ENCODE measurements around the gene URB1.

The URB1 gene

DNA sequence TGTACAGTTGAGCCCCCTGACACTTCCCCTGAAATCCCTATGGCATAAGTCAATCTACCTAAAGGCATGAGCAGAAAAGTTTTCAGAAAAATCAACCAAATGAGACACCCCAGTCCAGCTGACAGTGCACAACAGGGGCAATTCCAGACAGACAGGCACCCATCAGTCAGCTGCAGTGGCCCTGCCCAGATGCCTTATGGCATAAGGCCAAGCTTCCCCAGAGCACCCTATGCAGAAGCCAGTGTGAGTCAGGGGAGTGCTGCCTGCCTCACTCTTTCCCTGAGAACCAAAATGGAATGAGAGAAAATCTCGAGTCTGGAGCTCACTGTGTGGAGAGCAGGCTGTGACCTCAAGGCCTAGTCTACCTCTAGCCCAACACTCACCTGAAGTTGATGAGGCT, 56.1 kb downstream of the URB1 start:
- DNase-seq = no peak

DNA sequence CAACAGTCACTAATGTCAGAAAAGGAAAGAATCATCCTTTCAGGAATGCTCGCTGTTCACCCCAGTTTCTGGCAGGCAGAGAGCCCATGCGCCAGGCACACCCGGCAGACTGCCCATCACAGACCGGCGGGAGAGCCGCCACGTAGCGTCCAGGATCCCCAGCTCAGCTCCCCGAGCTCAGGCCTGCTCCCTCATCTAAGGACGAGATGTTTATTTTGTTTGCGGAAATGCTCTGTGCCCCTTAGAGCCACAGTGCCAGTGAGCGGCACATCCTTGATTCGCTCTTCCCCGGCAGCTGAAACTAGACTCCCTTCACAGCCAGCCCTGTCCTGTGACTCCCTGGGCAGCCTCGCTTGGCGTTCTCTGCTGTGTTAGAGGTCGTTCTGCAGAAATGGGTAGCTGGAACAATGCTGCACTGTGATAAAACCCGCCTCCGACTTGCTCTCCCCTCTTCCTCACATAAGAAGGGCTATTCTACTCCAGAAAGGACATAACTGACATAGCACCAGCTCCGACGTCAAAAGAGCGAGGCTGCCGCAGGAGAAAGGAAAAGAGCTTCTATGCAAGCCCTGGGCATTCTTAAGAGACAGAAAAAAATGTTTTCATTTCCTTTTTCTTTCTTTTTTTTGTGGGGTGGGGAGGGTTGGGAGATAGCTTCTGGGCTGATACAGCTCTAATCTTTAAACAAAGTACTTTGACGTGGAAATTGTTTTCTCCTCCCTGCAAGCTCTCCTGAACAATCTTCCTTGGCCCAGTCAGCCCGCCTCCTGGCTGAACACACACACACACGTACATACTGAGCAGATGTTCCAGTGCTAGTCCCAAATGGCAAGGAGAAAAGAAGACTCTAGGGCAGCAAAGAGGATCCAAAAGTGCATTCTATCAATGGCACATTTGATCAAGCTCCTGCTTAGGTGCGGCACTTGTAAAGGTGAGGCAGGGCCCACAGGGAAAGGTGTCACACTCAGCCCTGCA, 56.9 kb downstream of the URB1 start:
- no peak for DNase-seq

DNA sequence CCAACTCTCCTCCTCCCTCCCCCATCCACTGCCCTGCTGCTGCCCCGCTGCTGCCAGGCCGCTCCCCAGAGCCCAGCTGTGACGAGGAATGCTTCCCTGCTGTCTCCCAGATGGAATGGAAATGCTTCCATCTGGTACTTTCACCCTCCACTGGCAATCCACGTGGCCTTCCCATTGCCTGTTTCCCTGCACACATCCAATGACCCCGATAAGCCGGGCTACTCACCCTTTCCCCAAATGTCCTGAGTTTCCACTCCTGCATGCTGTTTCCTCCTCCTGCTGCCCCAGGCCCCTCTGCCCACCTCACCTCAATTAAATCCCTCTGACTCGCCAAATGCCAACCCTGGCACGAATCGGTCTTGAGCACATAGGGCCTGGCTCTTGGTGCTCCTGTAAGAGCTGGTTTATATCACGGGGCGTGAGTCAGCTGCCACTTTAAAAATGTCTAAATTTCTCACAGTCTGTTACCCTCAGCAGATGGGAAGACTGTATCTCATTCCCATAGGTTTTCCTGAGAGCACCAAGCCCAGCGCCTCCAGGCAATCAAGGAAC, 57.8 kb downstream of the URB1 start:
- DNase-seq = no peak

DNA sequence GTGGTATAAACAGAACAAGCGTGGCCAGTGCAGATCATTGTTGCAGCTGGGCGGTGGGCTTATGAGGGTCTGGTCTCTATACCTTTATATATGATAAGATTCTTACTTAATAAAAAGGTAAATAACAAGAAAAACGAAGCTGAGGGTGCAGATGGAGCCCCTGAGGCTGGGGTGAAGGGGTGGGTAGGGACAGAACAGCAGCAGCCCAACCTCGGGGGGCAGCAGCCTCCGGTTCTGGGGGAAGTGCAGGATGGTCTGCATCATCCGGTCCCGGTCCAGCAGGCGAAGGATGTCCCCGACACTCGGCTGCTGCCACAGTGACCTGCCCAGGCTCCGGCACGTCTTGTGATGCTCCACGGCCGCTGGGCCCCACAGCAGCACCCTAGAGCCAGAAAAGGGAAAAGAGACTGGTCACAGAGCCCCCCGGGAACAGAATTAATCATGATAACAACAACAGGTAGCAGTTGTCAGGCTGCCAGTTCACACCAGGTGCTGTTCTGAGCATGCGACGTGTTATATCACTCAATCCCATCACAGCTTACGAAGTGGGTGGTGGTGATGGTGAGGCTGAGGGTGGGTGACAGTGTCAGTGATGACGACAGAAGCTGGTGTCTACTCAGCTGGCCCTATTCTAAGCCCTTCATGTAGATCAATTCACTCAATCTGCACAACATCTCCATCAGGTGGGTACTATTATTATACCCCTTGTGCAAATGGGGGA, 58.7 kb downstream of the URB1 start:
- no peak for DNase-seq

DNA sequence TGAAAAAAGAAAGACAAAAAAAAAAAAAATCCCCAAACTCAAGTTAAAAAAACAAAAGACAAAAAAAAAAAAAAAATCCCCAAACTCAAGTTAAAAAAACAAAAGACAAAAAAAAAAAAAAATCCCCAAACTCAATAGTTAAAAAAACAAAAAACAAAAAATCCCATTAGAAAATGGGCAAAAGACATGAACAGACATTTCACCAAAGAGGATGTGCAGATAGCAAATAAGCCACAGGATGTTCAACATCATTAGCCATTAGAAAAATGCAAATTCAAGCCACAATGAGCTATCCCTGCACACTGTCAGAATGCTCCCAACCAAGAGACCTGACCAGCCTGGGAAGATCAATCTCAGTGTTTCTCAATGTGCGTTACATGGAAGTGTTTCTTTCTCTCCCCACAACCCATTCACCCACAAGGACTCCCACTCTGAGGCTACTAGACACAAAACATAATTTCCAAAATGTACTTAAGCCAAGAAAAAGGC, 60.3 kb downstream of the URB1 start:
- no peak for DNase-seq

DNA sequence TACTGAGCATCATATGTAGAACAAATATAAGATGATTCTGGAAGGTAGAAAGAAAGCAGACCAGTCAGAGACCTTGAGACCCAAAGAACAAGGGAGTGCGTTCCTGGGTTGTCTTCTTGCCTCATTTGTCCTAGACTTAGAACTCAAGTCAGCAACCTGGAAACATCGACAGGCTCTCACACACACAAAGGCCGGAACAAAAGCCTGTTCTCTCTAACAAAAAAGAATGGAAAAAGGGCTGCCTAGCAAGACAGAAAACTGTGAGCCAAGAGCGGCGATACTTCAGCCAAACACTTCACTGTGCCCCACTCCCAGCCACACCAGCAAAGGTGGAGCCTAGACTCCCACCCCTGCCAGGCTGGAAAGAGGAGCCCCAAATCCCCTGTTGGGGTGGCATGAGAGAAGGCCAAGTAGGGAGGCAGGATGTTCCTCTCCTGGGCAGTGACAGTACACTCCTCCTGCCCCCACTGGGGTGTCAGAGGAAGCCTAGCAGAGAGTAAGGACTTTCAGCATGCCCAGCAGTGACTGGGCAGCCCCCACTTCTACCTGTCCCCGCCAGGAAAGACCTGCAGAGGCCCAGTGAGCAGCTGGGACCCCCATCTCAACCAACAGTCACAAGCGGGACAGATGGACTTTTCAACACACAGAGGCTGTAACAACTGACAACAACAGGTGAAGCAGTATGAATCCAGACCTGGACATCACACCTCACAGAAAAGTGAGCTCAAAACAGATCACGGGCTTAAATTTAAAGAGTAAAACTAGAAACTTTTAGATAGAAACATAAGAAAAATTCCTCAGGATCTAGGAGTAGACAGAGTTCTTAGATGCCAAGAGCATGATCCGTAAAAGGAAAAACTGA, 61.1 kb downstream of the URB1 start:
- DNase-seq = no peak

DNA sequence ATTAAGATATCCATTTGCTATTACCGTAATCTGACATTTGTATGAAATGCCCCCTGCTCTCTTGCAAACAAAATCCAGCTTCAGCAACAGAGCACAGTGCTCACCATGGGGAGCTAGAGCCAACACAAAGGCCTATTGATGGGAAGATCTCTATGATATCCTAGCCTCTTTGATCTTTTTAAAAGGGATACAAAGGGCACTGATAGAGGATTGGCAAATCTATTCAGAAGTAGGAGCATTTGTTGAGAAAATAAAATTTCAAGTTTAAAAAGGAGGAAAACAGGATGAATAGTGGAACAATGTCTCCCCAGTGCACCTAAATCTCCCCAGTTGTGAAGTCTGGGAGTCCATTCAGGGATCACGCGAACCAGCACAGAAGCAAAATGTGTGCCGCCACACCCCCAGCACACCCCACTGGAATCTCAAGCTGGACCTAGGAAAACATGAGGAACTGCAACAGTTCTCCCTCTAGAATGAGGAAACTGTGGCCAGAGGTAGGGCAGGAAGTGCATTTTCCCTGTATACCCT, 62.0 kb downstream of the URB1 start:
- DNase-seq = no peak

DNA sequence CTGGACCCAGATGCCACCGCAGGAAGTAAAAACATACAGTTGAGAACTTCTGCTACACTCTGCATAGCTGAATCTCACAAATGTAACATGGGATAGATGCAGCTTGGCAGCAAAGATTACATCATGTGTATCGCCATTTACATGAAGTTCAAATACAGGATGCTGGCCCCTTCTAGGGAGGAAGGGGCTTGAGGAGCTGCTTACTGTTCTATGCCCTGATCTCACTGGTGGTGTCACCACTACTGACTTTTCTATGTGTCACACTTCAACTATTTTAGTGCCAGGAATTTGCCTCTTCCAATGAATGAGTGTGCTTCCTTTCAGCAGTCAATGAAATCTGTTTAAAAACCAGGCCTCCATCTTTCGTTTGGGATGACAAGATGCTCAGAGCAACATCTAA, 63.0 kb downstream of the URB1 start:
- DNase-seq = no peak

DNA sequence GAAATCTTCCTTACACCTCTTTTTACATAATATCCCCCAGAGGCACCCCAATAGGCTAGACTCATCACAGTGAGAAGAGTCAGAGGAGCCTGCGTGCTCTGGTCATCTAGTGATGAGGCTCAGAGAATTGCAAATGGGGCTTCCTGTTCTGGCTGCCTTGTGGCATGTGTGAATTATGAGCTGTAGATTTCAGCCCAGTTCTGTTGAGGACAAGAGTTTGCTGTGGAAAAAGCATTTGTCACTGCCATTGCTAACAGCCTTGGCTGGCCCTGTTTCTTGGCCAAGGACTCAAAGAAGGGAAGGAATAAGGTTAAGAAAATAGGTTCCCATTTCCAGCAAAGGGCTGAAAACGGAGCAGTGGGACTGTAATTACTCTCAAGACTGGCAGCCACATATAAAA, 63.5 kb downstream of the URB1 start:
- no peak for DNase-seq

DNA sequence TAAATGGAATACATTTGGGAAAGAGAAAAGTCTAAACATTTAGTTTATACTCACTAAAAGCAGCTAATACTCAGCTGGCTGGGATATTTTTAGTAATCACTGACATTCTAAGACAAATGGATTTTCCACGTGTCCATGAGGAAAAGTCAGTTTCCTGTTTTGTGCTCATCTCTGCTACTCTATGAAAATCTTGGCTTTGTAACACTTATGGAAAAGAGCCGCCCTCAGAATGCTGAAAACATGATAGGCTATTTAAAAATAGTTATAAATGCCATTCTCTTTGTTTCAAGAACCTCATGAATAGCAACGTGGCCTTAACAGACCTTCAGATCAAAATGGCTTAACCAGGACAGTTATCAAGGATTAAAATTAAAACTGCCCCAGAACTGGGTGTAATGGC, 64.2 kb downstream of the URB1 start:
- DNase-seq = no peak

DNA sequence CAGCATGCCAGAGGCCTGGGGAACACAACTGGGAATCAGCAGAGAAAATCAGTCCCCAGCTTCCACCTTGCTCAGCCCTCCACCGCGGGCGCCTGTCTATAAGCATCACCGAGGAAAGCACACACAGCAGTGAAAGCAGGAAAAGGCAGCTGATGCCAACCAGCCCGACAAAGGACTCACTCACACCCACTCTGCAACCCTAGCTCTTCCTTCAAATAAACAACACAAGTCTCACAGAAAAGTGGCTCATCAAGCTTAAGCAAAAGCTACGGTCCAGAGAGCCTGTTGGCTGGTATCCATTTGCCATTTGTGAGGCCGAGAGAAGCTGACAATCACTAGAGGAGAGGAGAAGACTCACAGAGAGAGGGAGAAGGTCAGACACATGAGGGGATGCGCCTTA, 67.1 kb downstream of the URB1 start:
- DNase-seq = no peak

DNA sequence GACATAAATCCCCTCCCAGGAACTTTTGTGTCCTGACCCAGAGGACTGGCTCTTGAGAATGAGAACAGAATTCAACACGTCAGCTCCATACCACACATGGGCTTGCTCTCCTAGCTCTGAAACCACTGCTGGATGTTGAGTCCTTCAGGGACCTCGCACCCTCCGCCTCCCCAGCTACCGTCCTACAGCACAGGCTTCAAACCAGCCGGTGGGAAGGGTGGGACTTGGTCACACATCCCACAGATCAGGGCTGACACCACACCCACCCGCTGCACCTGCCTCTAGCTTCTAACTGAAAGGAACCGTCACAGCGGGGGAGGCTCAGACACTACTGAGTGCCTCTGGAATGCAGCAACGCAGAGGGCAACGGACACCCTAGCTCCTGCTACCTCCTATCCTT, 70.1 kb downstream of the URB1 start:
- no peak for DNase-seq

DNA sequence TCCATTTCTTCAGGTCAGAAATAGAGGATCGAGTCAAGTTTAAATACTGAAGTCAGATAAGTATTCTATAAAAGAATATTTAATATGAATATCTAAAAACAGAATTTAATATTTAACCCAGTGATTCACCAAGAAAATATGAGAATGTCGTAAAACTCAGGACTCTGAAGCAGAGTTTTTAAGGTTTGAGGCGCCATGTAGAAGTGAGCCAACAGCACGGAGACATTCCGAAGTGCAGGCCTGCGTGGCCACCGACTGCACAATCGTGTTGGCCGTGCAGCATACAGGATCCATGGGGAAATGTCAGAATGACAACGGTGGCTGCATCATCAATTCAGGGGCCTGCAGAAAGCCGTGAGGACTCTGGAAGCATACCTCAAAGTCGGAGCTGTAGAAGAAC, 70.7 kb downstream of the URB1 start:
- DNase-seq = no peak

DNA sequence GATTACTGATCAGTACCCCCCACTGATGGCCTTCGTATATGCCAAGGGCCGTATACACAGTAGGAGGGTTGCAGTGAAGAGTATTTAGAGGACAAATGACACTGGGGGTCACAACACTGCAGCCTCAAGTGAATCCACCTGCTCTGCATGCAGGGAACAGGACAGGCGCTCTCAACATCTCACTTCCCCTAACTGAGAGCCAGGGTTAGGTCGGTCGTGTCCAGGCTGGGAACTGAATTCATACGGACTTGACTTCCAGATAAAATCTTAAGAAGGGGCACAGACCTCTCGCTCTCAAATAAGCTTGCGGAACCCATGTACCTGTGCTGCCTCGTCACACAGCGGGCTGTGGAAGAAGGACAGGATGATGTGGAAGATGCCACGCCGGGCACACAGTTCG, 71.3 kb downstream of the URB1 start:
- DNase-seq = no peak

DNA sequence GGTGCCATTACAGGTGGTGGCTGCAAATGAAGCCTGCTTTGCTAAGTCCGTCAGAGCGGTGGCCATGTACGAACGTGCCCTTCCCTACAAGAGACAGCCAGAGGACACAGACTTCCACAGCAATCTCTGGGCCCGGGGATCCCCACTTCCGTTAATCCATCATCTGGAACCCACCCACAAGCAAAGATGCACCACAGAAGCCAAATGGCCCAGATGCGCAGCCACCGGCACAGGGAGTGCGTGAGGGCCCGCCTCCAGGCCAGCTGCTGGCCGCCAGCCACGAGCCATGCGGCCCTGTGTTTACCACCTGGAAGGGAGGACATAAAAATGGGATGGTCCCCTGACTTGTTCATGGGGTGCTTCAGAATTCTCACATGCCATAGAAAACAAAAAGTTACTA, 72.1 kb downstream of the URB1 start:
- DNase-seq = no peak

DNA sequence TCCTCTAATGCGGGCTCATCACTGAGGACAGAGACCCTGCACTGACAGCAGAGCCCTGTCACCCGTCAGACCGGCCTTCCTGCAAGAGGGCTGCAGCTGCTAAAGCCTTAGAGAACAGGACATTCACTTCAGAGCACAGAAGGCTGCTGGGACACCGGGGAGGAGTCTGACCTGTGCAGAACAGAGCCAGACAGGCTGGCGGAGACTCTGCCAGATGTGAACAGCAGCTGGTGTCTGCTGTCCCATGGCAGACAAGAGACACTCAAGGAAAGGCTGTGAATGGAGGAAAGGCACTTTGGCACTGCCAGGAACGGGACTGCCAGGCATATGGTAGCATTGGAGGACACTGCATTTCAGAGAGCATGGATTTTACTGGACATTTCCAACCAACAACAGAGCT, 72.8 kb downstream of the URB1 start:
- DNase-seq = no peak

DNA sequence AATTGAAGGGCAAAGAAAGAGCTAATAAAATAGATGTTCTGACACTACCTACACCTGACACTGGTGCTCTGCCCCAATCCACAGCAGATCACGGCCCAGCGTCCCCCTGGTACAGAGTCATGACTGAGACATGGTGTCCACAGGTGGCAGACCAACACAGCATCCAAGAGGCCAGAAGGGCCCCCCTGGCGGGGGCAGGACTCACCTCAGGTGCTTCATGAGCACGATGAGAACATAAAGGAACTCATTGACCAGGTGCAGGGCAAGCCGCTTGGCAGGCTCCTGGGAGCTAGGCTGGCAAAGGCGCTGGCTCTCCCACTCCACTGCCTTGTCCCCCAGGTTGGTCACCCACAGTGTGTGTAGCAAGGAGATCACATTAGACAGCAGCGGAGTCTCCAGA, 73.8 kb downstream of the URB1 start:
- no peak for DNase-seq

DNA sequence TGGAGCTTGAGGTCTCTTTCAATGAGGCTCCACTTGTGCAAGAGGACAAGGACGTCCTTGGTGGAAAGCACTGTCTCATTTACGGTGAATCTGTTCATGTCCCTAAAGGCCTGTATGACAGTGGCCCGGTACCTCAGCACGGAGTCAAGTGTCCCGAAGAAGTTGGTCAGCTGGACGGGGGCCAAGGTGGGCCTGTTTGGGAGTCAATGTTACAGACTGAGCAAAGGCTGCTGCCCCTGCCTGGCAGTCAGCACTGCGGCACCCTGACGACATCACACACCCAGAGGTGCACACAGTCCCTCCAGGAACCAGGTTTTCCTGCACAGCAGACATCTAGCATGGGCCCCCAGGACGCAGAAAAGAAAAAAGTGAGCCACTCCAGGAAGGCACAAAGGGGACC, 75.1 kb downstream of the URB1 start:
- no peak for DNase-seq

DNA sequence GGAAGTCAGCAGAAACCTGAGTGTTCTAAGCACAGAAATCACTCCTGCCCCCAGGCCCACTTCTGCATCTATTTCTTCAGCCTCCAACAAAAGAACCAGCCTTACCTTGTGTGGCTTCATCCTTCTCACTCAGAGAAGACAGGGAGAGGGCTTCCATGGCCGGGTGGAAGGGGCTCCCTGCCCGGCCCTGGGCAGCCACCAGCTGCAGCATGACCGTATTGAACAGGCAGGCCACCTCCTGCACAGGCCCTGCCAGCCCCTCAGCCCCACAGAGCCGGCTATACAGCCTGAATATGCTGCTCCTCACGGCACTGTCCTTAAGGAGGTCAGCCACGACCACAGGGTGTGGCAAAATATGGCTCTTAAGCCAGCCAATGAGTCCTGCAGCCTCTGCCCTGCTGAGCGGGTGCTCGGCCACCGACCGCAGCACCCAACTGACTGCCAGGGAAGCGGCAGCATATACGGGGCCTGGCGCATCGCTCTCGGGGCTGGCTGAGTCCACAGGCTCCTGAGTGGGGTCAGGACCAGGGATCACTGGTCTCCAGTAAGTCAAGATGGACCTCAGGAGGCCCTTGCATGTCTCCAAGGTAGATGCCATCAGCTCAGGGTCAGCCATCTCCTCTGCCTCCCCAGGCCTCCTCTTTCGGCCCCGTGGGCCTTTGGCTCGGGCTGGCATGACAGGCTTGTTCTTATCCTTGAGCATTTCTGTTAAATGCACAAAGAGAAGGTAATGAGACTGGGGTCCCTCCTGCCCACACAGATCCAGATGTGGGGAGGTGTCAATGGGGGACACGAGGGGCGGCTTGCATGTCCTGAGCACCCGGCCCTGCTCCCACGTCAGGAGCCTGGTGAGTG, 76.2 kb downstream of the URB1 start:
- DNase-seq = no peak

DNA sequence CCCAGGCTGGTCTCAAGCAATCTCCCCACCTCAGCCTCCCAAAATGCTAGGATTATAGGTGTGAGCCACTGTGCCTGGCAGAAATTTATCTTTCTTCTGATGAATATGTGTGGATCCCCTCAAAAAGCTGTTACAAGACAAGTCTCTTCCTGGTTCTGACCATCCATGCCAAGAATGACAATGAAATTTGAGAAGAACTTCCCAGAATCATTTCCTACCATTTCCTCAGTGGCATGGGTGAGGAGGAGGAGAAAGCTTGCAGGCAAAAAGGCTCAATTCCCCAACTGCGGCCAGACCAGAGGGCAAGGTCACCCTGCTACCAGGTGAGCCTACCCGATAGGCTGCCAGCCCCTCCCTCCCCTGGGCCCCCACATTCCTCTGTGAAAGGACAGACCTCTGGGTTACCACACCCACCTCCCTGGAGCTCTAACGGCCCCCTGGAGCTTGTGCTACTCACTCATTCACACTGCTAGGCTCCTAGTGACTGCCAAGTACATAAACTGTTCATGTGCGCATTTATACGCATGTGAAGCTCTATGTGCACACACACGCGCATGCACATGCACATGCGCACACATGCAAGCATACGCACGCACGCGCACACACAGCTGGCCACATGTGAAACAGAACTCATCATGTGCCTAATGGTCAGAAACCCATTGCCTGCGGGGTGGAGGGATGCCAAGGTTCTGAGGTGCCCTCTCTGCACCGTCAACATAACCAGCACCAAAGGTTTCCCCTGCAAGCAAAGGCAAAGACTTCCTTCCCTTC, 77.1 kb downstream of the URB1 start:
- DNase-seq = no peak

DNA sequence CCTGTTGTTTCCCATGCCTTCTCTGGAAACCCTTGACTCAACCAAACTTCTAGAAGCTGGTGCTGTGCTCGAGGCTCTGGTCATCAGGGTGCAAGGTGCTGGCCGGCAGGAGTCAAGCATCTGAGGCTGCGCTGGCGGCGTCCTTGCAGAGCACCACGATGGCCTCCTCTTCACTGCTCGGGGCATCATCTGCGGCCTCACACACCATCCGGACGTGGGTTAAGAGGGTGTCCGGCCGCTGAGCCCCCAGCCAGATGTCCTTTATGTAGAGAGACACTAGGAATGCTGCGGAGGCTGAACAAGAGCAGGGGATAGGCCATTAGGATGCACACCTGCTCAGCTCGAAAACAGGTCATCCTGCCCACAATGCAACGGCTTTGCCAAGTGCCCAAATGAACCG, 78.0 kb downstream of the URB1 start:
- no peak for DNase-seq

Data from GDM1 (cell line).